Measurements from ENCODE around the gene FBXL17.
A peak's percentile ranks its signal among the peaks of the same experiment; 100 is the strongest.

Gene FBXL17

GRCh38 chr5:108146222-108146621, 235.7 kb downstream of the FBXL17 start:
- DNase-seq: no peak

DNA sequence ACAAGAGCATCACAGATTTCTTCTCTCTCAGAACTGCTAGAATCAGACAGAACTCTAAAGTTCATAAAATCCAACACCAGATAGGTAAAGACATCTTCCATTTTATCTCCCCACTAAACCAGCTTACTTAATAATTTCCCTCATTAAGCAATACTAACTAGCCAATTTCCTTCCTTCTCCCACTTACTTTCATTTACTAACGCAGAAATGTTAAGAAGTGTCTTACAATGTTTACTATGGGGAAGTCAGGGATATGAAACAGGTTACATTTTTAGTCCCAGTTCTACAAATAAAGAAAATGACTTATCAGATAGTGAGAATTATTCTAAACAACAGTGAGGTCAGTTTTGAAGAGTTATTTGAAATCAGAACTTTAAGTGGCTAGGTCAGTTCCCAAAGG, 236.5 kb downstream of the FBXL17 start:
- DNase-seq: no peak

- DNase-seq: no peak
Observed at GRCh38 chr5:108144332-108144731, 237.6 kb downstream of the FBXL17 start.

- no peak for DNase-seq
Observed at GRCh38 chr5:108143581-108143980, 238.3 kb downstream of the FBXL17 start.

- no peak for DNase-seq
Observed at GRCh38 chr5:108141676-108142075, 240.2 kb downstream of the FBXL17 start.

- no peak for DNase-seq
Observed at GRCh38 chr5:108136493-108136892, 245.4 kb downstream of the FBXL17 start.

GRCh38 chr5:108129129-108129528, 252.8 kb downstream of the FBXL17 start:
- DNase-seq: no peak

GRCh38 chr5:108125771-108126511, 256.0 kb downstream of the FBXL17 start:
- DNase-seq: no peak

GRCh38 chr5:108124596-108124995, 257.3 kb downstream of the FBXL17 start:
- DNase-seq: no peak

GRCh38 chr5:108122702-108123101, 259.2 kb downstream of the FBXL17 start:
- DNase-seq: peak in 1 of 2 experiments; percentile 4

DNA sequence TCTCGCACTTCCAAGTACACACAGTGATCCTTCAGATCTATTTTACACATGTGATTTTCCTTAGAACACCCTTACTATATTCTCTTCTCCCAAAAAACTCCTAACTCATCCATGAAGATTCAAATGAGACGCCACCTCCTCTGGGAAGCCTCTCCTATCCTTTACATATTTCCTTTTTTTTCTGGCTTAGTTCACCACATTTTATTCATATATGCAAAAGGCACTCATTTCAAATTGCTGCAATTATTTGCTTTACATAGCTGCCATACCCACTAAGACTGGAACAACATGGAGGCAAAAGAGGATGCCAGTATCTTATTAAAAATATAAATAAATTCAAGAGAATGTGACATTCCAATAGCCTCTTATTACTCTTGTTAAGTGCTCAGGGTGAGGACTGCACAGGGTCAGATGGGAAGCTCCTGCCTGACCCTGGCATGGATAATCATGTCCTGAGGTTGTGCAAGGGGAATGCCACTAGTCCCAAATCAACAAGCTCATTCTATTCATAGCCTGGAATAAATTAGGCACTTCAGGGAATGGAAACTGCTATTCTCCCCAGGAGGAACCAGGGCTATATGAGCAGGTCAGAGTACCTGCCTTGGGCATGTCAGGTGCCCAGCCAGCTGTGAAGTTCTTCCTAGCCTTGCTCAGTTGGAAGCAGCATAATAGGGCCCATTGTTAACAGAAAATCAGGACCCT, 262.9 kb downstream of the FBXL17 start:
- DNase-seq: no peak

GRCh38 chr5:108115673-108116072, 266.2 kb downstream of the FBXL17 start:
- no peak for DNase-seq

GRCh38 chr5:108113950-108114349, 267.9 kb downstream of the FBXL17 start:
- no peak for DNase-seq

- DNase-seq: no peak
Observed at GRCh38 chr5:108111736-108112135, 270.2 kb downstream of the FBXL17 start.

- no peak for DNase-seq
Observed at GRCh38 chr5:108109059-108109458, 272.8 kb downstream of the FBXL17 start.

DNA sequence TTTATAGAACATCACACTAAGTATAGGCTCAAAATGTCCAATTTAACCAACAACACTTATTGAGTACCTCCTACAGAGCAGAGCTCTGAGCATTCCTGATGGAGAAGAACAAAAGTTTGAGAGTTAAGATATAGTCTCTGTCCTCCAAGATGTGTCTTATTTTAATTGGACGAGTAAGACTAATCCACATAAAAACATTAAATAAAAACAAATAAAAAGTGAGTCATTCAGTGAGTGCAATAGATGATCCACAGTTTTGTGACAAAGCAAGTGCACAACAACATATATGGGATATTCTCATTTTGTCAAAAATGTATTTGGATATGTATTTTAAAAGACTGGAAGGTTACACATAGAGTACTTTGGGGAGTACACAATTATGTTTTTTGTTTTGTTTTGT, 277.4 kb downstream of the FBXL17 start:
- DNase-seq: no peak

DNA sequence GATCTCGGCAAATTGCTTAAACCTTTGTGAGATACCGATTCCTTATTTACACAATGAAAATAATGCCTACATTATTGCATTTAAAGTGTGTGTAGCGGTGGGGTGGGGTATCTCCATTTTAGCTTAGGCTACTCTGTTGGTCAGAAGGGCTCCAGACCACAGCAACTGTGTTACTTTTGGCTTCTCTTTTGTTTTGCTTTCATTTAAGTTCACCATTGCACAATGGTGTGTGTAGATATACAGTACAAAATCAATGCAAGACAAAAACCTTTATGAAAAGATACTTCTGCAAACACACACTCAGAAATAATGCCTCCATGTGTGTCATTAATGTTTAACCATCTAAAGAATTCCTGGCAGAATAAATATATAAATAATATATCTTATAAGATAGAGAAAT, 279.4 kb downstream of the FBXL17 start:
- no peak for DNase-seq

DNA sequence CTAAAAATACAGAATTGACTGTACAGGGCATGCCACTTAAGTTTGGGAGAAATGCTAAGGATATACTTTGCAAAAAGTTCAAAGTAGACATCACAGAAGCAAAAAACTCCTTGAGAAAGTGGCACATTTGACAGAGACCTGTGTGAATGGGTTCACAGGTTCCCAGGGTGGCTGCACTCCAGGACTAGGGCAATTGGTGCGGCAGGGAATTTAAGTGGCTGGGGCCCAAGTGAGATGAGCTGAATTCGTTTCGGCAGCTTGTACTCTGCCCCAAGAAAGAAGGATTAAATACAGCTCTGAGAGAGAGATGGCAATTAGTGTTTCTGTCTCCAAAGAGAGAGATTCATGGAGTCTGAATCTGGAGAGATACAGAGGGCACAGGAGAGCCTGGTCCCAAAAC, 280.1 kb downstream of the FBXL17 start:
- peak in 1 of 2 experiments; percentile 8 for DNase-seq

- peak; percentile 10 to 68 for DNase-seq
Observed at GRCh38 chr5:108101130-108101529, 280.8 kb downstream of the FBXL17 start.

- no peak for DNase-seq
Observed at GRCh38 chr5:108094800-108095199, 287.1 kb downstream of the FBXL17 start.

DNA sequence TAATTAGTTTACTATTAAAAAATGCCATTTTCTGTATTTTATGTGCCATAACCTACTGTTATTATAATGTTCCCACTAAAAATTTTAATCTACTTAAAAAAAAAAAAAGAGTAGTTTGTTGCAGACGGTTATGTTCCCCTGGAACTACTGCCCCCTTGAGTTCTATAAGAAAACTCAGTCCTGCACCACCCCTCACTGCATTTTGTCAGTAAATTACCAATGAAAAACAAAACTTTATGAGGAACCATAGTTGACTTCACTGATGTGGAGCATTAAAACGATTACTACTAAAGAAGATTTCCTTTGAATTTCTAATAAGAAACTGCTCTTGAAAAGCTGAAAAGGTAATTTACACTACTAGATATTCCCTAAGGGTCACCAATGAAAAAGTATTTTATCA, 288.7 kb downstream of the FBXL17 start:
- DNase-seq: peak in 1 of 2 experiments; percentile 22

DNA sequence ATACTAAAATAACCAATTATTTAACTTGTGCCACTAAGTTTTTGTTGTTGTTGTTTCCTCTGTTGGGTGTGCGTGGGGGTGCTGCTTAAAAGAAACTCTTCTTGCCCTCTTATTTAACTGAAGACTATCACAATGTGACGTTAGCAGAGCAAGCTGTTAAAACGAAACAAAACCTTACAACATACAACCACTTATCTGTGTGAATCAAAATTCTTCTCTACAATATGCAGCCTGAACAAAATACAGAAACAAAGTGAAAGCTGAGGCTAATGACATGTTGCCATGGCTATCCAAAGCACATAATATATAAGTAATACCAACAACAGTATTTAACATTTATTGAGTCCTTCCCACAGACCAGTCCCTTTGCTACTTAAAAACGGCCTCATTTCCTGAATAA, 291.0 kb downstream of the FBXL17 start:
- no peak for DNase-seq

DNA sequence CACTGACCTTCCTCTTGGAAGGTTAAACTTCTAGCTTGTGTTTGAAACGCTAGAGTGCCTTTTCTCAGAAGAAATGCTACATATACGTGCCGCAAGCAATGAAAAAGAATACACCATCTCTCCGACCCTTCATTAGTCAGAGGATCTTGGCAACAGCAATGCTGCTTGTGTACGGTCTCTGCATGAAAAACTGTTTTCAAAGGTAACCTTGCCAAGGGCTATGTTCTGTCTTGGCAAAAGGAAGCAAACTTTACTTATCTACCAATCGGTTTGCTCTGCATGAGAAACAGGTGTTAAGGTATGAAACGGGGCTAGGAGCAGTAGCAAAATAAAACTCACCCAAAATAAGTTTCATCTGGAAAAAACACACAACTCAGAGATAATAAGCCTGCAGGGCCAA, 297.8 kb downstream of the FBXL17 start:
- peak in 1 of 2 experiments; percentile 51 for DNase-seq

GRCh38 chr5:108083232-108083631, 298.7 kb downstream of the FBXL17 start:
- no peak for DNase-seq

- no peak for DNase-seq
Observed at GRCh38 chr5:108081707-108082106, 300.2 kb downstream of the FBXL17 start.

Data from NCI-H446 (cell line).